Mammary epithelial cell (primary cell): ENCODE results near the gene CDRT15L2.
"Not testable (repeated sequence)": the region's sequence is repeated elsewhere in the genome, so short reads cannot be mapped to it uniquely, and the experiment has no call there.

ENCODE experiments used
- EZH2 ChIP-seq: IDR thresholded peaks from 2 replicates; pipeline ENCODE4 v1.6.1; 2012; ENCODE audit warnings: low read length, inconsistent platforms, borderline replicate concordance
- TF ChIP-seq, protein P1 (sequence below), 2 donors: IDR thresholded peaks in 1 of 2; conservative IDR thresholded peaks in 1 of 2; 2 replicates each; pipeline ENCODE4 v1.5.1; 2011 to 2012; ENCODE audit warnings: inconsistent platforms in 2 of 2, low read length in 2 of 2, mild to moderate bottlenecking in 2 of 2, control low read depth in 1 of 2, low read depth in 1 of 2; ENCODE audit not compliant: insufficient read depth in 1 of 2; ENCODE audit errors: extremely low read depth in 1 of 2

DNA sequence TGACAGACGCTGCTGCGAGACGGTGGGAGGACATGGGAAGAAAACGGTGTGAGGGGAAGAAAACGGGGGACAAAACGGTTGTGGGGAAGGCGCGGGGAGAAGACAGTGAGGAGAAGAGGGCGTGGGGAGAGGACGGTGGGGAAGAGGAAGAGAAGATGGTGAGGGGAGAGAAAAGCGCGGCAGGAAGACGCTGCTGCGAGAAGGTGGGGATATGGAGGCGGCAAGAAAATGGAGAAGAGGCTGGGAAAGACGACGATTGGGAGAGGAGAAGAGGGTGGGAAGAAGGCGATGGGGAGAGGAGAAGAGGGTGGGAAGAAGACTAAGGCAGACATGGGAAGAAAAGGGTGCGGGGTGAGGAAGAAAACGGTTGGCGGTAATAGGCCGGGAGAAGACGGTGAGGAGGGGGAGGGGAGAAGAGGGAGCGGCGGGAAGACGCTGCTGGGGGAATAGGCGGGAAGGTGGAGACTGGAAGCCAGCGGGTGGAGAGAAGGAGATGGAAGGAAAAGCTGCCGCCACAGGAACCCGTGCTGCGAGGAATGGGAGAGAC lies 46.9 kb upstream of the CDRT15L2 start:
- TF ChIP-seq EZH2: not testable (repeated sequence)
- TF ChIP-seq, protein P1, sequence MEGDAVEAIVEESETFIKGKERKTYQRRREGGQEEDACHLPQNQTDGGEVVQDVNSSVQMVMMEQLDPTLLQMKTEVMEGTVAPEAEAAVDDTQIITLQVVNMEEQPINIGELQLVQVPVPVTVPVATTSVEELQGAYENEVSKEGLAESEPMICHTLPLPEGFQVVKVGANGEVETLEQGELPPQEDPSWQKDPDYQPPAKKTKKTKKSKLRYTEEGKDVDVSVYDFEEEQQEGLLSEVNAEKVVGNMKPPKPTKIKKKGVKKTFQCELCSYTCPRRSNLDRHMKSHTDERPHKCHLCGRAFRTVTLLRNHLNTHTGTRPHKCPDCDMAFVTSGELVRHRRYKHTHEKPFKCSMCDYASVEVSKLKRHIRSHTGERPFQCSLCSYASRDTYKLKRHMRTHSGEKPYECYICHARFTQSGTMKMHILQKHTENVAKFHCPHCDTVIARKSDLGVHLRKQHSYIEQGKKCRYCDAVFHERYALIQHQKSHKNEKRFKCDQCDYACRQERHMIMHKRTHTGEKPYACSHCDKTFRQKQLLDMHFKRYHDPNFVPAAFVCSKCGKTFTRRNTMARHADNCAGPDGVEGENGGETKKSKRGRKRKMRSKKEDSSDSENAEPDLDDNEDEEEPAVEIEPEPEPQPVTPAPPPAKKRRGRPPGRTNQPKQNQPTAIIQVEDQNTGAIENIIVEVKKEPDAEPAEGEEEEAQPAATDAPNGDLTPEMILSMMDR (conservative IDR thresholded peaks at IDR 0.05 in 1 of 2, IDR thresholded peaks at IDR 0.05 in 1 of 2; ENCODE audit: extremely low read depth in 1 of 2, insufficient read depth in 1 of 2, low read depth in 1 of 2, low read length in 2 of 2): not testable (repeated sequence)
